ENCODE results near the gene PIP4P1.

DNA sequence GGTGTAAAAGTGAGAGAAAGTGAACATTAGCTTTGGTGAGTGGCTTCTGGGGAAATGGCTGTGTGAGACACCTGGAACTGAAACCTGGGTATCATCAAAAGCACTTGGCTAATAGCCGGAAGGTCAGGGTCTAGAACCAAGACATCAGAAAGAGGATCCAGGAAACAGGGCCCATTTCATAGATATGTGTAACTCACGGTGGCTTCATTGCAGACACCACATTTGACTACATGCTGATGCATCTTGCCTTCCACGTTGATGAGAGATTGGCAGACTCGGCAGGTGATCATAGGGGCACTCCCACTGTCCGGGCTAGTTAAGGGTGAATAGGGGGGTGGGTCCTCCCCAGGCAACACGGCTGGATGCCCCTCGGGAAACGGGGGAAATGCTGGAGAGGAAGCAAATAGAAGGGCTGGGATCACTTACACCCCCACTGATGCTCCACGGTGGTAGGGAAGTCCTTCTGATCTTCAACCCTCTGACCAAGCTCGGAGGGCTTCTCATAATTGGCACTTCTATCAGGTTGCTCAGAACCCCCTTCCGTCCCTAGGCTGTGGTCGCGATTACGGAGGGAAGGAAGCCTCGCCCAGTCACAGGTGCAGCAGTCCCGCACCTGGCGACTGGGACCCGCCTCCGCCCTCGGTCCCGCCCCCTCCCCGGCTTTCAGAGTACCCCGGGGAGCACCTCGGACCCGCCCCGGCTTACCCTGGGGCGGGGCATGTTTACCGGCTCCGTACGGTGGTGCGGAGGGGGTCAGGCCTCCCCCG, 593 bp downstream of the PIP4P1 start:
- TF ChIP-seq POLR2AphosphoS5 (IDR thresholded peaks at IDR 0.05), result no peak
- TF ChIP-seq POLR2A (IDR thresholded peaks at IDR 0.05), result no peak
- TF ChIP-seq, protein P1, sequence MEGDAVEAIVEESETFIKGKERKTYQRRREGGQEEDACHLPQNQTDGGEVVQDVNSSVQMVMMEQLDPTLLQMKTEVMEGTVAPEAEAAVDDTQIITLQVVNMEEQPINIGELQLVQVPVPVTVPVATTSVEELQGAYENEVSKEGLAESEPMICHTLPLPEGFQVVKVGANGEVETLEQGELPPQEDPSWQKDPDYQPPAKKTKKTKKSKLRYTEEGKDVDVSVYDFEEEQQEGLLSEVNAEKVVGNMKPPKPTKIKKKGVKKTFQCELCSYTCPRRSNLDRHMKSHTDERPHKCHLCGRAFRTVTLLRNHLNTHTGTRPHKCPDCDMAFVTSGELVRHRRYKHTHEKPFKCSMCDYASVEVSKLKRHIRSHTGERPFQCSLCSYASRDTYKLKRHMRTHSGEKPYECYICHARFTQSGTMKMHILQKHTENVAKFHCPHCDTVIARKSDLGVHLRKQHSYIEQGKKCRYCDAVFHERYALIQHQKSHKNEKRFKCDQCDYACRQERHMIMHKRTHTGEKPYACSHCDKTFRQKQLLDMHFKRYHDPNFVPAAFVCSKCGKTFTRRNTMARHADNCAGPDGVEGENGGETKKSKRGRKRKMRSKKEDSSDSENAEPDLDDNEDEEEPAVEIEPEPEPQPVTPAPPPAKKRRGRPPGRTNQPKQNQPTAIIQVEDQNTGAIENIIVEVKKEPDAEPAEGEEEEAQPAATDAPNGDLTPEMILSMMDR (IDR thresholded peaks at IDR 0.05), result no peak
- TF ChIP-seq EP300 (IDR thresholded peaks at IDR 0.05), result no peak

Data from gastroesophageal sphincter (tissue), 3 donors.